A549 (cell line): ENCODE results near the gene TKTL1.

Source experiments
- CHD2 ChIP-seq: fragments of 150-350 bp; IDR thresholded peaks from 2 replicates; pipeline ENCODE4 v1.6.1; 2014; ENCODE audit warnings: low read length; ENCODE audit not compliant: partially characterized antibody
- RAD21 ChIP-seq, 2 experiments: fragments of >200 bp in 1 of 2; sonication (Bioruptor Twin) in 1 of 2; formaldehyde crosslinking in 1 of 2; IDR thresholded peaks in 1 of 2; conservative IDR thresholded peaks in 1 of 2; 2 replicates in 1 of 2; 3 replicates in 1 of 2; pipeline ENCODE4 v1.6.1; 2012 to 2018; ENCODE audit warnings: inconsistent platforms in 1 of 2

GRCh38 chrX:154369449-154370299 is 74.1 kb downstream of the TKTL1 start:
- TF ChIP-seq CHD2 (no peak), RAD21 (conservative IDR thresholded peaks at IDR 0.05 in 1 of 2, IDR thresholded peaks at IDR 0.05 in 1 of 2) (no peak)
